ENCODE data around the gene MARK2. TPM values are rescaled to one million over a fixed set of nuclear protein-coding genes. Genes with fewer than 3 reads are reported as not detected.

Gene MARK2
- total RNA-seq, 2 experiments from 2014 or later, result 23.3 to 24.5 TPM

DNA sequence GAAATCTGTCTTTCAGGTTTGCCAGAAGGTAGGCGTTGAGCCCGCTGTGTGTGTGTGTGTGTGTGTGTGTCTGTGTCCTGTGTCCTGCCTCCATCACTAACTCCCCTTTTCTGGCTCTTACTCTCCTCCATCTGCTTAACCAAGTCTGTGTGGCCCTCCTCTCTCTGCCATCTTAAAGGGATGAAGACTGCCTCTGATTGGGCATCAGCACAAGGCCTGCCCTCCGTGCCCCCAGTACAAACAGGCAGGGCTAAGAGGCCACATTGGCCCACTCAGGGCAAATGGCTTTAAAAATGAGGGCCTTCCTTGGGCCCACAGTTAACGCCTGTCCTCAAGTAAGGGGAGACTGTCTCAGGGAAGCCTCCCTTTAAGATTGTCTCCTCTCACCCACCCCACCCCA is 67.2 kb downstream of the MARK2 start:
- intact Hi-C loops (cut with micrococcal nuclease), result no loop called here
- Mint-ChIP-seq H3K9me3 (no peaks in the 10 kb centered on the region), H3K36me3 (ENCODE audit: low read depth) (peaks cover 42% of the 10 kb centered on the region), H3K4me3 (no peak overlapping the region), H3K27ac (no peak overlapping the region), H3K4me1 (ENCODE audit: low read depth) (peaks cover 2% of the 10 kb centered on the region), H3K27me3 (no peaks in the 10 kb centered on the region)
- ChIA-PET POLR2A (interaction anchor here (1.5 kb wide), 1 partner anchor 68 kb away, joined by 9 read pairs; no protein-coding TSS in a partner anchor), CTCF (interaction anchor here (0.9 to 2.4 kb wide), 15 partner anchors 9 to 137 kb away, joined by 3 to 38 read pairs (median 4); partner anchors contain the start of genes MARK2 and RCOR2)
- TF ChIP-seq, protein P1, sequence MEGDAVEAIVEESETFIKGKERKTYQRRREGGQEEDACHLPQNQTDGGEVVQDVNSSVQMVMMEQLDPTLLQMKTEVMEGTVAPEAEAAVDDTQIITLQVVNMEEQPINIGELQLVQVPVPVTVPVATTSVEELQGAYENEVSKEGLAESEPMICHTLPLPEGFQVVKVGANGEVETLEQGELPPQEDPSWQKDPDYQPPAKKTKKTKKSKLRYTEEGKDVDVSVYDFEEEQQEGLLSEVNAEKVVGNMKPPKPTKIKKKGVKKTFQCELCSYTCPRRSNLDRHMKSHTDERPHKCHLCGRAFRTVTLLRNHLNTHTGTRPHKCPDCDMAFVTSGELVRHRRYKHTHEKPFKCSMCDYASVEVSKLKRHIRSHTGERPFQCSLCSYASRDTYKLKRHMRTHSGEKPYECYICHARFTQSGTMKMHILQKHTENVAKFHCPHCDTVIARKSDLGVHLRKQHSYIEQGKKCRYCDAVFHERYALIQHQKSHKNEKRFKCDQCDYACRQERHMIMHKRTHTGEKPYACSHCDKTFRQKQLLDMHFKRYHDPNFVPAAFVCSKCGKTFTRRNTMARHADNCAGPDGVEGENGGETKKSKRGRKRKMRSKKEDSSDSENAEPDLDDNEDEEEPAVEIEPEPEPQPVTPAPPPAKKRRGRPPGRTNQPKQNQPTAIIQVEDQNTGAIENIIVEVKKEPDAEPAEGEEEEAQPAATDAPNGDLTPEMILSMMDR (IDR thresholded peaks at IDR 0.05), result no peak
- no peak for DNase-seq
- peak; percentile 15 for ATAC-seq

DNA sequence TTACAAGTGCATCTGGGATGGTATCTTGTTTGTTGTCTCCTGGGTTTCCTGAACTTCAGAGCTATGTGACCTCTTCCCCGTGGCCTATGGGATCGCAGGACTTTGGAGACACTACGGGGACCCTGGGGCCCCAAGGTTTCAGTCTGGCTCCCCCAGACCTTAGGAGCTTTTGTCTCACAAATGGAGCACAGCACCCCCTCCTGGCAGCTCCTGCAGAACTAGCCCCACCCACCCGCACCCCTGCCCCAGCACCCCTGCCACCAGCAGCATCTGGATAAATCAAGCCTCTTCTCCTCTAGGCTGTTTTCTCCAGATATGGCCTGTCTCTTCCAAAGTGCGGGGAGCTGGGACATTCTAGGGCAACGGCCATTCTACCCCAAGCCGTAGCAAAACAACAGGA is 67.7 kb downstream of the MARK2 start:
- ChIA-PET CTCF (interaction anchor here (0.9 to 2.4 kb wide), 17 partner anchors 9 to 137 kb away, joined by 3 to 38 read pairs (median 4); partner anchors contain the start of genes MARK2 and RCOR2), POLR2A (interaction anchor here (0.8 to 1.5 kb wide), 2 partner anchors 11 to 69 kb away, joined by 5 to 9 read pairs; partner anchors contain the start of gene RCOR2)

DNA sequence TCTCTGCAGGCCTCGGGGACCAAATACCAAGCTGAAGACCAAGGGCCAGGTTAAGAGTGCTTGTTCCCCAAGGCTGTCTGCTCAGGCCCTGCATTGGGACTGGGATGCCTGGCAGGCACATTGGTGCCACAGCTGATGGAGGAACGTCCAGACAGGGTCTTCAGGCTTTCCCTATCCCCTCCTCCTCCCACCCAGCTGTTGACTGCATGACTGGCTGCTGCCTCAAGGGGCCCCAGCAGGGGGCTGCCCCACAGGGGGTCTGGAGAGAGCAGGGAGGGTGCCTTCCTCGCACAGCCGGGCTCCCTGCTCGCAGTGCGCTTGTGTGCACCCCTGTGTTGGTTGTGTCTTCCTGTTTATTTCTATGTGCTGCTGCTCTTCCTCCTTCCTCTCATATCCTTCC is 68.2 kb downstream of the MARK2 start:
- H3K9me3 Mint-ChIP-seq, result no peaks in the 10 kb centered on the region
- H3K36me3 Mint-ChIP-seq (ENCODE audit: low read depth), result peaks cover 34% of the 10 kb centered on the region
- peaks cover 2% of the 10 kb centered on the region for H3K4me1 Mint-ChIP-seq (ENCODE audit: low read depth)
- H3K27ac Mint-ChIP-seq, result no peak overlapping the region
- ChIA-PET POLR2A (interaction anchor here (0.8 to 1.5 kb wide), 2 partner anchors 10 to 69 kb away, joined by 5 to 9 read pairs; partner anchors contain the start of gene RCOR2), CTCF (interaction anchor here (0.9 to 2.4 kb wide), 17 partner anchors 10 to 138 kb away, joined by 3 to 38 read pairs (median 4); partner anchors contain the start of genes MARK2 and RCOR2)
- H3K27me3 Mint-ChIP-seq, result no peaks in the 10 kb centered on the region
- TF ChIP-seq, protein P1 (IDR thresholded peaks at IDR 0.05), result no peak
- DNase-seq (no peak), ATAC-seq (no peak)
- intact Hi-C loops (cut with micrococcal nuclease), result no loop called here
- H3K4me3 Mint-ChIP-seq, result no peak overlapping the region

More for the DNA sequence above, 67.7 kb downstream of the MARK2 start:
- H3K27me3 Mint-ChIP-seq, result no peaks in the 10 kb centered on the region
- H3K9me3 Mint-ChIP-seq, result no peaks in the 10 kb centered on the region
- no peak overlapping the region for H3K27ac Mint-ChIP-seq
- peaks cover 39% of the 10 kb centered on the region for H3K36me3 Mint-ChIP-seq (ENCODE audit: low read depth)
- intact Hi-C loops (cut with micrococcal nuclease), result no loop called here
- ATAC-seq (peak; percentile 74), DNase-seq (peak; percentile 70)
- peaks cover 2% of the 10 kb centered on the region for H3K4me1 Mint-ChIP-seq (ENCODE audit: low read depth)
- H3K4me3 Mint-ChIP-seq, result no peak overlapping the region
- TF ChIP-seq, protein P1 (IDR thresholded peaks at IDR 0.05), result peak; percentile 59

DNA sequence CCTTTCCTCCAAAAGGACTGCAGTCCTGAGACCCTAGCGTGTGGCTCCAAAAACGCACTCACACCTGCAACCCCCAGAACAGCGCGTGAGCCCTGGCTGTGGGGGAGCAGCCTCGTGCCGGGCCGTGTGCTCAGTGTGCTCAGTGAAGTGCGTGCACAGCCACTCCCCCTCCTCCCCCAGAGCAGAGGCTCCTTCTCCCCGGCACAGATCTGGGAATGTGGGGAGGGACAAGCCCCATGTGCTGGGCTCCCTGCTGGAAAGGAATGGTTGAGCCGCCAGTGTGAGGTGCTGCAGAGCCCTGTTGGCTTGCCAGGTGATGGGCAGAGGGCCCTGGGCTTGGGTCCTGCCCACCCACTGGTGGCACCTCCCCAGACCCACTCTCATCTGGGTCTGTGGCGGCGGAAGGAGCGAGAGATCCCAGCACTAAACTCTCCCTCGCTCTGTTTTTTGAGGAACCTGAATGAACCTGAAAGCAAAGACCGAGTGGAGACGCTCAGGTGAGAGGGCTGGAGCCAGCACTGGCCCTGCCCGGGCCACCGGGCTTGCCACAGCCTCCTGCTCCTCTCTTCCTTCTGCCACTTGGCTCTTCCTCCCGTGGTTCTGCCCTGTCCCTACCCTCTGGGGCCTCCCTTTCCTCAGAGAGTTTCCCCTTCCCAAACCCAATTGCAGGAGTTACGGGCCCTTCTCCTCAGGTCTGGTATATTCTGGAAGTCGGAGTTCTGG is 69.1 kb downstream of the MARK2 start:
- peaks cover 33% of the 10 kb centered on the region for H3K36me3 Mint-ChIP-seq (ENCODE audit: low read depth)

More for the DNA sequence above, 69.1 kb downstream of the MARK2 start:
- Mint-ChIP-seq H3K4me3 (no peak overlapping the region), H3K27ac (no peak overlapping the region), H3K27me3 (no peaks in the 10 kb centered on the region), H3K4me1 (ENCODE audit: low read depth) (peaks cover 2% of the 10 kb centered on the region), H3K9me3 (no peaks in the 10 kb centered on the region)
- ATAC-seq (no peak), DNase-seq (no peak)
- ChIA-PET POLR2A (no interaction called here), CTCF (interaction anchor here (1.7 to 3.2 kb wide), 4 partner anchors 10 to 75 kb away, joined by 4 to 25 read pairs (median 8); partner anchors contain the start of gene MARK2)
- intact Hi-C loops (cut with micrococcal nuclease), result no loop called here
- TF ChIP-seq, protein P1 (IDR thresholded peaks at IDR 0.05), result no peak
